ENCODE results near the gene FUT2.

DNA sequence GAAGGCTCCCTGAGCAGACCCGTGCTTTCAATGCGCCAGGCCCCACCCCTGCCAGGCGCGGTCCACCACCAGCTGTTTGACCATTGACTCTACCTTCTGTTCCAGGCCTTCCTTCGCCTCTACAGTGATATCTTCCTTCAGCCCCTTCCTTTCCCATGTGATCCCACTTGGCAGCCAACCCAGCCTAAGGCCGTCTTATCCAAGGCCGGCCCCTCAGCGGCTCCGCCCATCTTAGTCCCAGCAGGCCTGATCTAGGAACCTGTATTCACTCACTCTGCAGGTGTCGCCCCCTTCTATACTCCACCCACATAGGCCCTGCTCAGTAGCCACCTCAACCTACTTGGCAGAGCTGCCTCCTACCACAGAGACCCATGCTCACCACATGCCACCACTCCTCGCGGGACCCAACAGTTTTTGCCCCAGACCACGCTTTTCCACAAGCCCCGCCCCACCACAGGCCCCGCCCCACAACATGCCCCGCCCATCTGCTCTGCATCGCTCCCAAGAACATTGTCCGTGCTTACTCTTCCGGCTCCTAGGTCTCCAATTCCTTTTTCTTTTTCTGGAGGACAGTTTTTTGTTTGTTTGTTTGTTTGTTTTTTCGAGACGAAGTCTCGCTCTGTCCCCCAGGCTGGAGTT is 41.7 kb downstream of the FUT2 start:
- no peak for TF ChIP-seq GATA3 (IDR thresholded peaks at IDR 0.05; ENCODE audit: low read depth, low read length)
- TF ChIP-seq GATA2 (IDR thresholded peaks at IDR 0.05; ENCODE audit: low read depth, low read length): no peak
